Measurements from ENCODE around the gene TTYH1. TPM values are rescaled to one million over a fixed set of nuclear protein-coding genes. Genes with fewer than 3 reads are reported as not detected.

The TTYH1 gene
- total RNA-seq, 2 donors from 2014 or later = 1.0 to 2.0 TPM

- no peaks in the 10 kb centered on the region for H3K9me3 ChIP-seq (ENCODE audit: control insufficient read depth, low read length)
- no peak for DNase-seq
- H3K4me1 Mint-ChIP-seq = peaks cover 7% of the 10 kb centered on the region
- no peaks in the 10 kb centered on the region for H3K9me3 Mint-ChIP-seq
- H3K4me3 ChIP-seq (ENCODE audit: low read length) = no peak overlapping the region
- H3K27ac Mint-ChIP-seq = no peak overlapping the region
- H3K4me3 Mint-ChIP-seq = no peak overlapping the region
- H3K36me3 ChIP-seq (ENCODE audit: control insufficient read depth, insufficient read depth, low read length) = no peaks in the 10 kb centered on the region
- peaks cover 47% of the 10 kb centered on the region for H3K27me3 ChIP-seq (ENCODE audit: control insufficient read depth, insufficient read depth, low read length, poor library complexity, severe bottlenecking)
- no peak overlapping the region for H3K9ac ChIP-seq (ENCODE audit: extremely low read depth, low read length, poor library complexity, severe bottlenecking)
- H3K27me3 Mint-ChIP-seq (ENCODE audit: insufficient read depth) = peaks cover 90% of the 10 kb centered on the region
- peak overlapping the region; percentile 97 for H3K27ac ChIP-seq (ENCODE audit: low read depth, low read length)
- H3K36me3 Mint-ChIP-seq (ENCODE audit: low read depth) = no peaks in the 10 kb centered on the region
- no peaks in the 10 kb centered on the region for H3K4me1 ChIP-seq (ENCODE audit: control insufficient read depth, insufficient read depth, low read length)
- TF ChIP-seq CTCF (conservative IDR thresholded peaks at IDR 0.05) = no peak
- WGBS, 2 experiments (ENCODE audit: insufficient coverage in 1 of 2, insufficient read length in 1 of 2) = 80 to 86% methylated on average over 6 to 7 of the region's 7 CpGs
Measured at GRCh38 chr19:54421521-54421920, 6.3 kb downstream of the TTYH1 start.

GRCh38 chr19:54422136-54422535 is 6.9 kb downstream of the TTYH1 start:
- Mint-ChIP-seq H3K4me3 (no peak overlapping the region), H3K4me1 (peaks cover 7% of the 10 kb centered on the region), H3K27ac (no peak overlapping the region), H3K9me3 (no peaks in the 10 kb centered on the region), H3K36me3 (ENCODE audit: low read depth) (no peaks in the 10 kb centered on the region), H3K27me3 (ENCODE audit: insufficient read depth) (peaks cover 91% of the 10 kb centered on the region)
- H3K9me3 ChIP-seq (ENCODE audit: control insufficient read depth, low read length) = no peaks in the 10 kb centered on the region
- peak; percentile 90 for DNase-seq
- no peak overlapping the region for H3K9ac ChIP-seq (ENCODE audit: extremely low read depth, low read length, poor library complexity, severe bottlenecking)
- H3K27ac ChIP-seq (ENCODE audit: low read depth, low read length) = no peak overlapping the region
- peak; percentile 60 for TF ChIP-seq CTCF (conservative IDR thresholded peaks at IDR 0.05)
- 76 to 97% methylated on average over 6 to 20 of the region's 20 CpGs for WGBS, 2 experiments (ENCODE audit: insufficient coverage in 1 of 2, insufficient read length in 1 of 2)
- no peaks in the 10 kb centered on the region for H3K36me3 ChIP-seq (ENCODE audit: control insufficient read depth, insufficient read depth, low read length)
- H3K27me3 ChIP-seq (ENCODE audit: control insufficient read depth, insufficient read depth, low read length, poor library complexity, severe bottlenecking) = peaks cover 42% of the 10 kb centered on the region
- no peaks in the 10 kb centered on the region for H3K4me1 ChIP-seq (ENCODE audit: control insufficient read depth, insufficient read depth, low read length)
- H3K4me3 ChIP-seq (ENCODE audit: low read length) = no peak overlapping the region

GRCh38 chr19:54424201-54424600 is 8.9 kb downstream of the TTYH1 start:
- Mint-ChIP-seq H3K4me1 (peaks cover 3% of the 10 kb centered on the region), H3K9me3 (no peaks in the 10 kb centered on the region), H3K27me3 (ENCODE audit: insufficient read depth) (peaks cover 97% of the 10 kb centered on the region), H3K27ac (no peak overlapping the region), H3K36me3 (ENCODE audit: low read depth) (no peaks in the 10 kb centered on the region), H3K4me3 (no peak overlapping the region)
- DNase-seq = no peak
- no peaks in the 10 kb centered on the region for H3K4me1 ChIP-seq (ENCODE audit: control insufficient read depth, insufficient read depth, low read length)
- no peaks in the 10 kb centered on the region for H3K36me3 ChIP-seq (ENCODE audit: control insufficient read depth, insufficient read depth, low read length)
- no peak overlapping the region for H3K4me3 ChIP-seq (ENCODE audit: low read length)
- no peak for TF ChIP-seq CTCF (conservative IDR thresholded peaks at IDR 0.05)
- peaks cover 33% of the 10 kb centered on the region for H3K27me3 ChIP-seq (ENCODE audit: control insufficient read depth, insufficient read depth, low read length, poor library complexity, severe bottlenecking)
- H3K9me3 ChIP-seq (ENCODE audit: control insufficient read depth, low read length) = no peaks in the 10 kb centered on the region
- no peak overlapping the region for H3K27ac ChIP-seq (ENCODE audit: low read depth, low read length)
- no peak overlapping the region for H3K9ac ChIP-seq (ENCODE audit: extremely low read depth, low read length, poor library complexity, severe bottlenecking)
- 92 to 93% methylated on average over 10 to 14 of the region's 14 CpGs for WGBS, 2 experiments (ENCODE audit: insufficient coverage in 1 of 2, insufficient read length in 1 of 2)
